ENCODE results near the gene GID8.

GID8 gene

GRCh38 chr20:62989201-62989601 is 51.3 kb downstream of the GID8 start:
- DNase-seq = no peak

GRCh38 chr20:62990306-62990825 is 52.4 kb downstream of the GID8 start:
- no peak for DNase-seq

- no peak for DNase-seq
Observed at GRCh38 chr20:62991196-62991807, 53.4 kb downstream of the GID8 start.

GRCh38 chr20:62991863-62992262 is 53.9 kb downstream of the GID8 start:
- DNase-seq = no peak

DNA sequence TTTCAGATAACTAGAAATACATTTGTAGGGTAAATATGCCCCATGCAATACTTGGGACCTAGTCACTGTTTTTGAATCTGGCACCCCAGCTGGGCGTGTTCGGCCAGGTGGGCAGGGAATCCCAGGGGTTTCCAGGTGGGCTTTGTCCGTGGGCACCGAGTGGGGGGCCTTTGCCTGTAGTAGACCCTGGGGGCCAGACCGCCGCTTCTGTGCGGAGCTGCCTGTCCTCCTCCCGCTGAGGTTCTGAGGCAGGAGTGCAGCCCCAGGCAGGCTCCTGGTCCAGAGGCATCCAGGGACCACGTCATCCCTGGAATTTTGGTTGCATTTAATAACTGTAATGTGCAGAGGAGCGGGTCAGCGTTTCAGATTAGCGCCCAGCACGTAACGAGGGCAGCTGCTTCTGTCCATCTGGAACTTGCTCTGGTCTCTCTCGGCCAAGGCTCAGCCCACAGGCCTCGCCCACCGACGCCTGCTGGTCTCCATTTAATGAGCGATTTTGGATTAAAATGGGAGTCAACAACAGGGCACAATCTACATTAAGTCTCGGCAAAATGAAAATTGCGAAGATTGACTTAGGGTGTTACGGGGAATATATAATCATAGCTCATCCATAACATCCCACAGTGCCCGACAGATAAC is 56.0 kb downstream of the GID8 start:
- DNase-seq = no peak

- DNase-seq = no peak
Observed at GRCh38 chr20:62994869-62995281, 56.9 kb downstream of the GID8 start.

DNA sequence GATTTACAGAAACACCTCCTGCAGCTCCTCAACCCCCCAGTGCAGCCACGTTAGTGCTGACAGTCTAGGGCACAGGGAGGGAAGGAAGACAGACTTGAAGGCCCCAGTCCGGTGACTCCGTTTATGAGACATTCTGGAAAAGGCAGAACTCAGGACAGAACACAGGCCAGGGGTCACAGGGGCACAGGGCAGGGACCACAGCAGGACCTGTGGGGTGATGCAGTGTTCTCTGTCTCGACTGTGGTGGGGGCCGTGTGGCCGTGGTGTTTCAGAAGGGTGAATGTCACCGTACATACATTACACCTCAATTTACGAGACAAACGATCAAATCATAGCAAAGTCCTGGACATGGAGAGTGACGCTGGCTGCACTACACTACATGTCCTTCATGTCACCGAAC is 57.5 kb downstream of the GID8 start:
- DNase-seq = no peak

- no peak for DNase-seq
Observed at GRCh38 chr20:62995898-62996595, 58.1 kb downstream of the GID8 start.

DNA sequence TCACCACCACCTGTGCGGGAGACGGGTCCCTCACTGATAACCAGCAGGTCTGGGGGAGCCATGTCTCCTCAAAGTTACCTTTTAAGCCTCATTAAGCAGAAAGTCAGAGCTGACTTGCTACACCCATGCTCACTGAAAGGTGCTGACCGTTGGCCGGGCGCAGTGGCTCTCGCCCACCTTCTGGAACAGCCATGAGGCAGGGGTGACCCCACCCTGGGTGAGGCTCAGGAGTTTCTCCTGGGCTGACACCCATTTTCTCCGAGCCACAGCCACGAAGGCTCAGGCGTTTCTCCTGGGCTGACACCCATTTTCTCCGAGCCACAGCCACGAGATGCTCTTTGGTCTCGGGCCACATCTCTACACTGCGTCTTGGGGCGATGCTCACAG is 58.6 kb downstream of the GID8 start:
- DNase-seq = no peak

GRCh38 chr20:62997417-62998035 is 59.6 kb downstream of the GID8 start:
- DNase-seq = no peak
